Osteoblast (primary cell): ENCODE data around the gene KPNA3. TPM values are rescaled to one million over a fixed set of nuclear protein-coding genes. Genes with fewer than 3 reads are reported as not detected.
"Not testable (repeated sequence)": the region's sequence is repeated elsewhere in the genome, so short reads cannot be mapped to it uniquely, and the experiment has no call there.

ENCODE experiments used
- DNase-seq: peaks from one replicate; pipeline ENCODE4 v3.0.0; 2011; ENCODE audit warnings: low spot score, mixed read lengths; ENCODE audit not compliant: insufficient read length; ENCODE audit errors: missing footprints
- H2AFZ ChIP-seq: 2 replicates; pipeline ENCODE4 v1.6.0; 2011; ENCODE audit warnings: mild to moderate bottlenecking, low read length
- H3K27ac ChIP-seq: 2 replicates; pipeline ENCODE4 v1.5.1; 2011; ENCODE audit warnings: mild to moderate bottlenecking, low read depth, low read length, moderate library complexity
- H3K27me3 ChIP-seq: 2 replicates; pipeline ENCODE4 v1.6.0; 2012; ENCODE audit warnings: mild to moderate bottlenecking, control low read depth, inconsistent platforms, low read length, moderate library complexity; ENCODE audit not compliant: insufficient read depth
- H3K36me3 ChIP-seq: 2 replicates; pipeline ENCODE4 v1.5.1; 2011; ENCODE audit warnings: mild to moderate bottlenecking, low read length, control low read depth, moderate library complexity; ENCODE audit not compliant: insufficient read depth
- H3K4me1 ChIP-seq: 2 replicates; pipeline ENCODE4 v1.5.1; 2011; ENCODE audit warnings: mild to moderate bottlenecking, low read length, control low read depth, moderate library complexity; ENCODE audit not compliant: insufficient read depth
- H3K4me2 ChIP-seq: 2 replicates; pipeline ENCODE4 v1.6.0; 2011; ENCODE audit warnings: mild to moderate bottlenecking, low read length; ENCODE audit not compliant: insufficient read depth
- H3K4me3 ChIP-seq: fragments of 200-600 bp; sonication (generic); 3 replicates; pipeline ENCODE4 v1.5.1; 2012; ENCODE audit warnings: mild to moderate bottlenecking, low read length, inconsistent platforms; ENCODE audit not compliant: insufficient read depth
- H3K79me2 ChIP-seq: 2 replicates; pipeline ENCODE4 v1.6.0; 2012; ENCODE audit warnings: mild to moderate bottlenecking, low read length, control low read depth, inconsistent platforms; ENCODE audit not compliant: insufficient read depth
- H3K9me3 ChIP-seq: 2 replicates; pipeline ENCODE4 v1.5.1; 2011; ENCODE audit warnings: low read depth, low read length, control low read depth
- H4K20me1 ChIP-seq: 2 replicates; pipeline ENCODE4 v1.6.0; 2012; ENCODE audit warnings: mild to moderate bottlenecking, low read length, control low read depth; ENCODE audit not compliant: insufficient read depth
- CTCF ChIP-seq: IDR thresholded peaks from 2 replicates; pipeline ENCODE4 v1.5.1; 2011; ENCODE audit warnings: mild to moderate bottlenecking, low read depth, low read length, moderate library complexity; ENCODE audit errors: extremely low read depth
- total RNA-seq: library from RNA; depleted of rRNA; stranded (reverse); fragments of >200 nt; gene quantifications from 2 replicates; pipeline ENCODE4 v1.2.3, GENCODE V29; 2012

The KPNA3 gene
- total RNA-seq, 1 donor = 42.0 TPM

GRCh38 chr13:49807681-49808080, 15.2 kb upstream of the KPNA3 start:
- no peak overlapping the region for H2AFZ ChIP-seq
- peaks cover 16% of the 10 kb centered on the region for H3K4me1 ChIP-seq
- H3K4me3 ChIP-seq = no peak overlapping the region
- H3K27me3 ChIP-seq = peaks cover 6% of the 10 kb centered on the region
- no peak overlapping the region for H3K27ac ChIP-seq
- H3K79me2 ChIP-seq = no peaks in the 10 kb centered on the region
- H3K4me2 ChIP-seq = no peak overlapping the region
- H4K20me1 ChIP-seq = no peaks in the 10 kb centered on the region
- H3K9me3 ChIP-seq = no peaks in the 10 kb centered on the region
- TF ChIP-seq CTCF = no peak
- H3K36me3 ChIP-seq = no peaks in the 10 kb centered on the region
- DNase-seq = no peak

- Histone ChIP-seq H4K20me1 (no peaks in the 10 kb centered on the region), H3K27me3 (peaks cover 8% of the 10 kb centered on the region), H3K4me3 (no peak overlapping the region), H3K9me3 (no peaks in the 10 kb centered on the region), H3K4me2 (no peak overlapping the region), H3K4me1 (peaks cover 8% of the 10 kb centered on the region), H3K79me2 (no peaks in the 10 kb centered on the region), H3K27ac (no peak overlapping the region), H3K36me3 (no peaks in the 10 kb centered on the region), H2AFZ (no peak overlapping the region)
- no peak for TF ChIP-seq CTCF
- DNase-seq = no peak
Measured at GRCh38 chr13:49806126-49806536, 13.6 kb upstream of the KPNA3 start.

- H3K4me2 ChIP-seq = not testable (repeated sequence)
Measured at GRCh38 chr13:49803047-49803446, 10.6 kb upstream of the KPNA3 start.

GRCh38 chr13:49802426-49802825, 9.9 kb upstream of the KPNA3 start:
- H3K4me3 ChIP-seq = no peak overlapping the region
- H3K36me3 ChIP-seq = no peaks in the 10 kb centered on the region
- H4K20me1 ChIP-seq = no peaks in the 10 kb centered on the region
- no peaks in the 10 kb centered on the region for H3K9me3 ChIP-seq
- DNase-seq = no peak
- no peak overlapping the region for H3K4me2 ChIP-seq
- no peaks in the 10 kb centered on the region for H3K79me2 ChIP-seq
- no peaks in the 10 kb centered on the region for H3K4me1 ChIP-seq
- no peak overlapping the region for H3K27ac ChIP-seq
- no peak for TF ChIP-seq CTCF
- no peak overlapping the region for H2AFZ ChIP-seq
- peaks cover 8% of the 10 kb centered on the region for H3K27me3 ChIP-seq

More at GRCh38 chr13:49803047-49803446, 10.6 kb upstream of the KPNA3 start:
- H2AFZ ChIP-seq, H3K4me3 ChIP-seq, H3K27ac ChIP-seq, H3K36me3 ChIP-seq, DNase-seq, H3K9me3 ChIP-seq, H4K20me1 ChIP-seq, H3K27me3 ChIP-seq, H3K4me1 ChIP-seq, H3K79me2 ChIP-seq: not testable (repeated sequence)
